ELF-1 (cell line): ENCODE data around the gene TNFAIP6.

Source experiments
- DNase-seq: peaks from one replicate; pipeline ENCODE4 v3.0.0-alpha.2; 2016; ENCODE audit warnings: low read depth, low spot score

TNFAIP6 gene

DNA sequence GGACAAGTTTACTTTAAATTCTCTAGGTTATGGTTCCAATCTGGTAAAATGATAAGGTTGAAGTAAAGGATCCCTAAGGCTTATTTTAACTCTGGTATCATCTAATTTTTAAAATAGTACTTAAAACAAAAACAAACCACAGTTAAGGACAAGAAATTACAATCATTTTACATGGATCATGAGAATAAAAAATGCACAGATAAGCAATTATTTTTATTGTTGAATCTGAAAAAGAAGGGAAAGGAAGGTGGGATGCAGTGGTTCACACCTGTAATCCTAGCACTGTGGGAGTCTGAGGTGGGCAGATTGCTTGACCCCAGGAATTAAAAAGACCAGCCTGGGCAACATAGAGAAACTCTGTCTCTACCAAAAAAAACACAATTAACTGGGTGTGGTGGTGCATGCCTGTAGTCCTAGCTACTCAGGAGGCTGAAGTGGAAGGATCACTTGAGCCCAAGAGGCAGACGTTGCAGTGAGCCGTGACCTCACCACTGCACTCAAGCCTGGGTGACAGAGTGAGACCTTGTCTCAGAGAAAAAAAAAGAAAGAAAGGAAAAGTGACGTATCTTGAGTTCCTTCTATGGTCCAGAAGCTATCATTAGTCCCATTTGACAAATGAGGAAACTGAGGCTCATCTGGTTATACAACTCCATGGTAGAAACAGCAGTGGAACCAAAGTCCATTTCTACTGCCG, 2.5 kb downstream of the TNFAIP6 start:
- no peak for DNase-seq

DNA sequence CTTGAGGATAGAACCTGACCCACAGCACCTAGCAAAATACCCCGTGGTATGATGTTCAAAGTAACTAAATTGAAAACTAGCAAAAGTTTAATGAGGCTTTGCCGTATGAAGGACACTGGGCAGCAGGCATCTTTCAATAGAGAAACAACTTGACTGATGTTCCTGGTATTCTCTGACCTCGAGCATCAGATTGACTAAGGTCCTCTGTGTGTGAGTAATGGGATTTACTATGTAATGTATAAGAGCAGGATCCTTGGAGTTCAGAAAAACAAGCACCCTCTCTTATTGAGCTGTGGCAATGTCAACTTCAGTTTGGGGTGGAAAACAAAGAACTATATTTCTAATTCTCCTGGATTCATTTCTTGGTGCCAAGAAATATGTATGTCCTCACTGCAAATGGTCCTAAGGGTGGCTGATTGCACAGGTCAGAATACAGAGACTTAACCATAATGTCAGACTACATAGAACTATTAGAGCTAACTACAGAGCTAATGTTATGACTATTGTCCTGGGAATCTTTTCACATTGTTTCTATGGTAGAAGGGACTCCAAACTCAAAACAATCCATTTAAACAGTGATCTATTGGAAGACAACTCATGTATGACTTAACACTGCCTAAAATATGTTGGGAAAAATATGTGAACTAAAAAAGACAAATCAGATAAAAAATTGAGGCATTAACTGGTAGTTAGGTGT, 4.4 kb downstream of the TNFAIP6 start:
- no peak for DNase-seq

GRCh38 chr2:151363709-151364108, 6.3 kb downstream of the TNFAIP6 start:
- DNase-seq = no peak

DNA sequence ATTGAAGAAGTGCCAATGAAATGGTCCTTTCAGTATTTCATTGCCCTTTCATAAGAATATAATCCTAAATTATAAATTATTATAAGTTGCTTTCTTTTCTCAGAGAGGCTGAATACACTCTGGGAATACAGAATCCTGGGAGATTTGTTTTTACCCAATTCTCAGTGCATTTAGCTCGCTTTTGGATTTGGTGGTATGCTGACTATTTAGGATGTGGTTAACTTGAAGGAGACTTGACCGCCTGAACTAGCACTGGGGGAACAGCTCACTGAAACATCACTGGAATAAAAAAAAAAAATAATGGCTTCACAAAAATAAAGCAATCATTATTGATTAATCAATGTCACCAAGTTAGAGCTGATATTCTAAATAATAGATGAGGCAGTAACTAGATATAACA, 10.2 kb downstream of the TNFAIP6 start:
- no peak for DNase-seq

GRCh38 chr2:151374436-151374835, 17.0 kb downstream of the TNFAIP6 start:
- DNase-seq = no peak

- no peak for DNase-seq
Measured at GRCh38 chr2:151379169-151379568, 21.8 kb downstream of the TNFAIP6 start.

GRCh38 chr2:151380580-151381235, 23.3 kb downstream of the TNFAIP6 start:
- DNase-seq = no peak

- peak; percentile 23 for DNase-seq
Measured at GRCh38 chr2:151381266-151381665, 23.9 kb downstream of the TNFAIP6 start.

DNA sequence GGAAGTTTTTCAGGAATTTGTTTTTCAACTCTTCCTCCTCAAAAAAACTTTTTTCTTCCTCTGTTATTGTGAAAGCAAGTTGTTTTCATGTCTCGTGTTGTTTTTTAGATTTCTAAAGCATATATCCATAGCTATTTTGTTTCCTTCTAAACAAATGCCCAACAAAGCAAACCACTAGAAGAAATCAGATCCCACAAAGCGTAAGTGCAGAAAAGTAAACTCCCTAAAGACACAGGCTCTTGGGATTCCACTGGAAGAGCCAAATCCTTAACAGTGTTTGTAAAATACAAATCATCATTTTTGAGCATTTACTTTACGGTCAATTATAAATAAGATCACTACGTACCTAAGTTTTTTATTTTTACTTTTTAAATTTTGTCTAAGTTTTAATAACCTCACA, 30.6 kb downstream of the TNFAIP6 start:
- DNase-seq = no peak

DNA sequence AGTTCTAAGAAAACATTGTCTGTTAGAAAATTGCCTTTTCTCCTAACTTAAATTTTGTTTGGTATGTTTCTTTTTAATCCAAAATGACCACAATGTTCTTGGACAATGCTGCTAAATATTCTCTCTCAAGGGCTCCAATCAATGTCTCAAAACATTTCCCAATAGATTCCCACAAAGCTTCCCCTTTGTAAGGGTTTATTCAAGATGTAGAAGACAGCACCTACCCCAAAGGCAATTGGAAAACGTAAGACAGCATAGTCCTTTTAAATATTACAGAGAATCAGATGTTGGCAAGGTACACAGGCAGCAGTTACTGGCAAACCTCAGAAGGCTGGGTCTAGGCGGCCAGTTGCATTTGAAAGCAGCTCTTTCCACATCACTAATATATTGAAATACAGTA, 34.0 kb downstream of the TNFAIP6 start:
- no peak for DNase-seq

GRCh38 chr2:151394509-151394908, 37.1 kb downstream of the TNFAIP6 start:
- DNase-seq = no peak

DNA sequence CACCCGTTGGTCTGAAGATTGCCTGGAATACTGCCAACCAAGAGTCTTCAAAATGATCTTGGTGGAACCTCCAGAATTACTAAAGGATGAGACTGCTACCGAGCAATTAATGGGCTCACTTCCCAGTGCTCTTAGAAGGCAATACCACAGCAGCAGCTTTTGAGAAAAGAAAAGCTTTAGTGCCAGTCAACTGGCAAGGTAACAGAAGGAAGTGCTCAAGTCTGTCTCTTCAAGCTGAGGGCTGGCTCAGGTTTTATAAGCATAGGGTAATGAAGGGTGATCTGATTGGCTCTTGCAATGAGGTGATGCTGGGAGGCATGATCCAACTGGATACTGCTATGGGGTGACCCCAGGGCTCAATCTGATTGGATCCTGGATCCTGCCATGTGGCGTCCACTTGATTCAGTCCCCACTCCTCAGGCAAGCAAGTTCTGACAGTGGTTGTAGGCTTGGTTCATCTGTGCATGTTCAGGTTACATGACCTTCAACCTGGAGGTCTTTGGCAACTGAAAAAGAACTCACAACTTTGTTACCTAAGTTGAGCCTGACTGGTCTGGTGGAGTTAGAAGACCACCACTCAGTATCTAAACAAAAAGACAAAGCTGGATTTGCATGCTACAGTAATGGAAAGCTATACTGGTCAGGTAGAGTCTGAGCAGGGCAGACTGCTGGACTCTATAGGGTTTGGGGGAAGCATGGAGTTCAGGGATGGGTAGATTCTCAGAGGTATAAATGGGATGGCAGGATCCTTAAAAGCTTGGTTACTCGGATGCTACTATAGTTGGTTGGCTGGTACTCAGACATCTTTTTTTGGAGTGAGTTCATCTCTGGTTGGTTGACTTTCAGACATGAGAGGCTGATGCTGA, 38.4 kb downstream of the TNFAIP6 start:
- no peak for DNase-seq

GRCh38 chr2:151399981-151400380, 42.6 kb downstream of the TNFAIP6 start:
- DNase-seq = no peak

GRCh38 chr2:151401149-151401548, 43.8 kb downstream of the TNFAIP6 start:
- DNase-seq = no peak

GRCh38 chr2:151403914-151404313, 46.5 kb downstream of the TNFAIP6 start:
- no peak for DNase-seq

- no peak for DNase-seq
Measured at GRCh38 chr2:151405376-151405775, 48.0 kb downstream of the TNFAIP6 start.

DNA sequence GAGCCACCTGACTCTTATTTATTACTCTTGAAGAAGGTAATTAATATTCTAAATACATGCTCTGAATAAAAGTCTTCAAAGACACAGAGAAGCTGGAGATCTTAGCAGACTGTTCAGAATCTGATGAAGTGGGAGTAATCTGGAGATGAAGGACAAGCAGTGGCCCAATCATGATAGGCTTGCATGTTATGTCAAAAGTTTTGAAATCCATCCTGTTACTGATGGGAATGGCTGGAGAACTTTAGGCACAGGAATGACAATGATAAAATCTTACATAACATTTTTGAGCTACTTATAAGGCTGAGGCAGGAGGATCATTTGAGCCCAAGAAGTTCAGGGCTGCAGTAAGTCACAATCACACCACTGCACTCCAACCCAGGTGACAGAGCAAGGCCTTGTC, 49.9 kb downstream of the TNFAIP6 start:
- DNase-seq = no peak

DNA sequence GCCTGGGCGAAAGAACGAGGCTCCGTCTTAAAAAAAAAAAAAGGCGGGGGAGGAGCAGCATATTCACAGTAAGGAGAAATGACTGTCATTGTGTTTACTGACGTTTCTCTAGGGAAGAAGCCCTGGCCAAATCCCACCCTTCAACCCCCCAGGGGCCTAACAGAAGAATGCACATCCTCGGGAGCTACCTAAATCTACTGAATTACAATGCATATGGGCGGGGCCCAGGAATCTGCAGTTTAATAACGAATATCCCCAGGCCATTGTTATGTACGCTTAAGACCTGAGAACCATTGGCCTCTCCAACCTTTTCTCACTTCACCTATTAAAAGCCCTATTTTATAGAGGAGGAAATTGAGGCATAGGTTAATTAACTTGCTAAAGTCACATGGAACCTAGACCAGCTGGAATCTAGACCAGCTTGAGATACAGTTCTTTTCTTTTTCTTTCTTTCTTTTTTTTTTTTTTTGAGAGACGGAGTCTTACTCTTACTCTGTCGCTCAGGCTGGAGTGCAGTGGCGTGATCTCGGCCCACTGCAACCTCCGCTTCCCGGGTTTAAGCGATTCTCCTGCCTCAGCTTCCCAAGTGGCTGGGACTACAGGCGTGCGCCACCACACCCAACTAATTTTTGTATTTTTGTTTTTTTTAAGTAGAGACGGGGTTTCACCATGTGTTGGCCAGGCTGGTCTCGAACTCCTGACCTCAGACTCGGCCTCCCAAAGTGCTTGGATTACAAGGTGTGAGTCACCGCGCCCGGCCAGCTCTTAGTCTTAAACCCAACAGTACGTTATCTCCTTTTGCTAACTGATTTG, 51.6 kb downstream of the TNFAIP6 start:
- DNase-seq = peak; percentile 94

- peak; percentile 99 for DNase-seq
Measured at GRCh38 chr2:151409601-151410484, 52.5 kb downstream of the TNFAIP6 start, which contains the start of gene RIF1. RIF1 (plus strand) TSS chr2:151409902; CDS start chr2:151410424, 522 bp downstream.

DNA sequence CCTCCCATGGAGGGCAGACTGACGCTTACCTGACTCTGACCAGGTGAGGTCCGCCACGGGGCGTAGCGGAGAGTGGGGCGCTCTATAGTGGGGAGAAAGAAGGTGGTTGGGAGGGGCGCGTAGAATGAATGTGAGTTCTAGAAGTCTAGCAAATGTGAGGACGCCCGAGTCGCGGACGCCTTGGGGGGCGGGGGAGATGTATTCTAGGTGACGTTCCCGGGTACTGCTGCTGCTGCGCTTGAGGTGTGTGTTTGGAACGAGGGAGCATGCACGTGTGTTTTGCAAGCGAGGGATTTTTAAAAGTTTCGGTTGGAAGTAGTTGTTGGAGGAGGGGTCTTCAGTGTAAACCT, 53.1 kb downstream of the TNFAIP6 start:
- DNase-seq = no peak
